Astrocyte (in vitro differentiated cells and primary cell): ENCODE results near the gene HIPK2. TPM values are rescaled to one million over a fixed set of nuclear protein-coding genes. Genes with fewer than 3 reads are reported as not detected.

Source experiments
- DNase-seq: peaks from one replicate; pipeline ENCODE4 v3.0.0-alpha.2; 2010; ENCODE audit warnings: low read depth
- FAIRE-seq: peaks from 2 replicates; lab custom pipeline; 2011; peaks lifted over from hg19 to GRCh38; lab: Jason Lieb, UNC
- H2AFZ ChIP-seq: 2 replicates; pipeline ENCODE4 v1.6.0; 2012; ENCODE audit warnings: low read depth, low read length, inconsistent platforms
- H3K27ac ChIP-seq: 2 replicates; pipeline ENCODE4 v1.5.1; 2011; ENCODE audit warnings: low read depth, low read length, inconsistent platforms
- H3K27me3 ChIP-seq: 2 replicates; pipeline ENCODE4 v1.6.0; 2011; ENCODE audit warnings: low read length, inconsistent platforms; ENCODE audit not compliant: insufficient read depth
- H3K36me3 ChIP-seq: 2 replicates; pipeline ENCODE4 v1.5.1; 2011; ENCODE audit warnings: low read length, inconsistent platforms; ENCODE audit not compliant: insufficient read depth
- H3K4me1 ChIP-seq: 2 replicates; pipeline ENCODE4 v1.5.1; 2011; ENCODE audit warnings: low read length, inconsistent platforms; ENCODE audit not compliant: insufficient read depth
- H3K4me2 ChIP-seq: 2 replicates; pipeline ENCODE4 v1.6.0; 2012; ENCODE audit warnings: low read length, inconsistent platforms
- H3K4me3 ChIP-seq: 2 replicates; pipeline ENCODE4 v1.5.1; 2011; ENCODE audit warnings: low read depth, mild to moderate bottlenecking, low read length, inconsistent platforms; ENCODE audit not compliant: insufficient read depth
- H3K79me2 ChIP-seq: 2 replicates; pipeline ENCODE4 v1.6.0; 2012; ENCODE audit warnings: mild to moderate bottlenecking, low read length, inconsistent platforms; ENCODE audit not compliant: insufficient read depth
- H3K9ac ChIP-seq: 2 replicates; pipeline ENCODE4 v1.6.0; 2012; ENCODE audit warnings: mild to moderate bottlenecking, low read length, inconsistent platforms
- H3K9me3 ChIP-seq: 2 replicates; pipeline ENCODE4 v1.5.1; 2012; ENCODE audit warnings: low read depth, mild to moderate bottlenecking, low read length, inconsistent platforms; ENCODE audit not compliant: insufficient read depth
- H4K20me1 ChIP-seq: 2 replicates; pipeline ENCODE4 v1.6.0; 2012; ENCODE audit warnings: low read length, inconsistent platforms; ENCODE audit not compliant: insufficient read depth
- H3K27ac Mint-ChIP-seq: one replicate; pipeline ENCODE4 v1.8.0; 2021; ENCODE audit warnings: mild to moderate bottlenecking, mixed read lengths; ENCODE audit not compliant: unreplicated experiment
- H3K27me3 Mint-ChIP-seq: one replicate; pipeline ENCODE4 v1.8.0; 2021; ENCODE audit warnings: low read depth, mixed read lengths; ENCODE audit not compliant: unreplicated experiment
- H3K36me3 Mint-ChIP-seq: one replicate; pipeline ENCODE4 v1.8.0; 2021; ENCODE audit warnings: low read depth, mixed read lengths; ENCODE audit not compliant: unreplicated experiment
- H3K4me1 Mint-ChIP-seq: one replicate; pipeline ENCODE4 v1.8.0; 2021; ENCODE audit warnings: low read depth, mixed read lengths; ENCODE audit not compliant: unreplicated experiment
- H3K4me3 Mint-ChIP-seq: one replicate; pipeline ENCODE4 v1.8.0; 2021; ENCODE audit warnings: mild to moderate bottlenecking, moderate library complexity, mixed read lengths; ENCODE audit not compliant: unreplicated experiment
- H3K9me3 Mint-ChIP-seq: one replicate; pipeline ENCODE4 v1.8.0; 2021; ENCODE audit warnings: mild to moderate bottlenecking, mixed read lengths; ENCODE audit not compliant: unreplicated experiment
- CTCF ChIP-seq: IDR thresholded peaks from 2 replicates; pipeline ENCODE4 v1.5.1; 2011; ENCODE audit warnings: low read depth, mild to moderate bottlenecking, inconsistent platforms, low read length, moderate library complexity; ENCODE audit not compliant: insufficient read depth
- EZH2 ChIP-seq: IDR thresholded peaks from 2 replicates; pipeline ENCODE4 v1.6.1; 2012; ENCODE audit warnings: mild to moderate bottlenecking, low read length, inconsistent platforms; ENCODE audit not compliant: insufficient read depth
- total RNA-seq: library from RNA; stranded (reverse); gene quantifications from 2 replicates; pipeline ENCODE4 v1.2.1, GENCODE V29; 2021

HIPK2 gene
- total RNA-seq, 1 donor from 2014 or later, result 35.8 TPM

GRCh38 chr7:139656387-139656786, 121.4 kb downstream of the HIPK2 start:
- Histone ChIP-seq H2AFZ (no peak overlapping the region), H4K20me1 (peaks cover 79% of the 10 kb centered on the region), H3K79me2 (peaks cover 65% of the 10 kb centered on the region), H3K27ac (no peak overlapping the region), H3K36me3 (no peaks in the 10 kb centered on the region), H3K27me3 (no peaks in the 10 kb centered on the region), H3K4me1 (peaks cover 14% of the 10 kb centered on the region), H3K9ac (no peak overlapping the region), H3K9me3 (no peaks in the 10 kb centered on the region), H3K4me3 (no peak overlapping the region), H3K4me2 (no peak overlapping the region)
- Mint-ChIP-seq H3K4me3 (no peak overlapping the region), H3K27ac (no peak overlapping the region), H3K4me1 (peaks cover 36% of the 10 kb centered on the region), H3K36me3 (peaks cover 4% of the 10 kb centered on the region), H3K27me3 (no peaks in the 10 kb centered on the region), H3K9me3 (no peaks in the 10 kb centered on the region)
- TF ChIP-seq EZH2 (no peak), CTCF (no peak)
- FAIRE-seq (no peak), DNase-seq (peak; percentile 34)

- H3K36me3 Mint-ChIP-seq, result peaks cover 6% of the 10 kb centered on the region
- Histone ChIP-seq H3K27me3 (no peaks in the 10 kb centered on the region), H3K4me1 (peaks cover 12% of the 10 kb centered on the region), H3K9ac (no peak overlapping the region), H3K4me2 (no peak overlapping the region), H4K20me1 (peaks cover 80% of the 10 kb centered on the region), H3K79me2 (peaks cover 67% of the 10 kb centered on the region), H3K4me3 (no peak overlapping the region), H3K9me3 (no peaks in the 10 kb centered on the region), H3K36me3 (no peaks in the 10 kb centered on the region), H2AFZ (no peak overlapping the region), H3K27ac (no peak overlapping the region)
- no peaks in the 10 kb centered on the region for H3K27me3 Mint-ChIP-seq
- no peak overlapping the region for H3K27ac Mint-ChIP-seq
- H3K4me3 Mint-ChIP-seq, result no peak overlapping the region
- H3K4me1 Mint-ChIP-seq, result peaks cover 34% of the 10 kb centered on the region
- FAIRE-seq, result no peak
- TF ChIP-seq CTCF, result no peak
- no peak for TF ChIP-seq EZH2
- DNase-seq, result no peak
- no peaks in the 10 kb centered on the region for H3K9me3 Mint-ChIP-seq
These were observed 122.5 kb downstream of the HIPK2 start for GRCh38 chr7:139655305-139655704.

- no peaks in the 10 kb centered on the region for H3K9me3 Mint-ChIP-seq
- Histone ChIP-seq H3K9me3 (no peaks in the 10 kb centered on the region), H3K36me3 (no peaks in the 10 kb centered on the region), H4K20me1 (peaks cover 76% of the 10 kb centered on the region), H3K4me3 (no peak overlapping the region), H3K27me3 (no peaks in the 10 kb centered on the region), H3K27ac (no peak overlapping the region), H2AFZ (no peak overlapping the region), H3K4me1 (peaks cover 11% of the 10 kb centered on the region), H3K9ac (no peak overlapping the region), H3K4me2 (no peak overlapping the region), H3K79me2 (peaks cover 62% of the 10 kb centered on the region)
- FAIRE-seq, result no peak
- H3K27me3 Mint-ChIP-seq, result no peaks in the 10 kb centered on the region
- peaks cover 6% of the 10 kb centered on the region for H3K36me3 Mint-ChIP-seq
- no peak for DNase-seq
- H3K4me3 Mint-ChIP-seq, result no peak overlapping the region
- no peak for TF ChIP-seq EZH2
- no peak for TF ChIP-seq CTCF
- H3K4me1 Mint-ChIP-seq, result peaks cover 30% of the 10 kb centered on the region
- H3K27ac Mint-ChIP-seq, result no peak overlapping the region
These were observed 123.3 kb downstream of the HIPK2 start for GRCh38 chr7:139654276-139655181.
